AML-193 (cell line): ENCODE measurements around the gene WNK2.
"Not testable (repeated sequence)": the region's sequence is repeated elsewhere in the genome, so short reads cannot be mapped to it uniquely, and the experiment has no call there.

ENCODE experiments used
- DNase-seq, 2 experiments: peaks; one replicate each; lab custom pipeline; 2025; lab: John Stamatoyannopoulos, UW

The WNK2 gene

DNA sequence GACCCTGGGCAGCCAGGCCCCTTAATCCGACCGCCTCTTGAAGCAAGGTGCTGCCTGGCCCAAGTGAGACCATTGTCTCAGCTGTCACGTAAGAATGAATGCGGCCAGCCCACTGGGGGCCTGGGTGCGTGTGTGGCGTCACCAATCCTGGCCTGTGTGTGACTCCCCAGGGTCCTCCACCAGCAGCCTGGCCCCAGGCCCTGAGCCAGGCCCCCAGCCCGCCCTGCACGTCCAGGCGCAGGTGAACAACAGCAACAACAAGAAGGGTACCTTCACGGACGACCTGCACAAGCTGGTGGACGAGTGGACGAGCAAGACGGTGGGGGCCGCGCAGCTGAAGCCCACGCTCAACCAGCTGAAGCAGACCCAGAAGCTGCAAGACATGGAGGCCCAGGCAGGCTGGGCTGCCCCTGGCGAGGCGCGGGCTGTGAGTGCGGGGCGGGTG lies 124.2 kb downstream of the WNK2 start:
- no peak for DNase-seq

DNA sequence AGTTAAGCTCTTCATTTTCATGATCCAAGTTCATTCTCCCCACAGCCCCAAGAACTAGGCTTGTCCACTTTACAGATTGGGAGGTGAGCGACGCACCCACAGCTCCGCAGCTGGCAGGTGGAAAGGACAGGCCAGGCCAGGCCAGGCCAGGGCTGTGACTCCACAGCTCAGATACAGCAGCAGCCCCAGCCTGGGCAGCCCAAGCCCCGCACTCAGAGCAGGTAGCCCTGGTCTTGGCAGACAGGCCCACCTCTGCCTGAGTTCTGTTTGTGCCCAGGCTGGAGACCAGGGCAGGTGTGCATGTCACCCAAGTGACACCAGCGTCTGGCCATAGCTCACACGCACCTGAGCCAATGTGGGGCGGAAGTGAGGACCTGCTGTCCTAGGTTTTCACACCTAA lies 124.7 kb downstream of the WNK2 start:
- DNase-seq, result no peak

DNA sequence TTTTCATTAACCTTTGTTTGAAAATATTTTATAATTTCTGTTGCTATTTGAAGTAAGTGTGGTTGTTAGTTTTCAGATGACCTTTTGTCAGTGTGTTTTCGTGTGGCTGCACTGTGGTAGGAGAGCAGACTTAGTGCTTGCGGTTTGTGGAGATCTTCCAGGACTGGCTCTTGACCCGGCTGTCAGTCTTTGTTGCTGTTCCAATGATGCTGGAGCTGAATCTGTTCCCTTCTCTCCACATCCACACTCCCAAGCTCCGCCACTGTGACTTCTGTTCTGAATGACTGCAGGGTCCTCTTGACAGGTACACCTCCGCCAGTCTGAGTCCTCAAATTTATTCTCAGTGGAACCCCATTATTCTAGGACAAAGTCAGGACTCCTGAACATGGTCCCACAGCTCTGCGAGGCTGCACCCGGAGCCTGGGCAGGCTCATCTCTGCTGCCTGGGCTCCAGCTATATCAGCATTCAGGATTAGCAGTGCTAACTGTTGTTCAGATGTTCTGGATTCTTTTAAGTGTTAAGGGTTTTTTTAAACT lies 126.0 kb downstream of the WNK2 start:
- no peak for DNase-seq

DNA sequence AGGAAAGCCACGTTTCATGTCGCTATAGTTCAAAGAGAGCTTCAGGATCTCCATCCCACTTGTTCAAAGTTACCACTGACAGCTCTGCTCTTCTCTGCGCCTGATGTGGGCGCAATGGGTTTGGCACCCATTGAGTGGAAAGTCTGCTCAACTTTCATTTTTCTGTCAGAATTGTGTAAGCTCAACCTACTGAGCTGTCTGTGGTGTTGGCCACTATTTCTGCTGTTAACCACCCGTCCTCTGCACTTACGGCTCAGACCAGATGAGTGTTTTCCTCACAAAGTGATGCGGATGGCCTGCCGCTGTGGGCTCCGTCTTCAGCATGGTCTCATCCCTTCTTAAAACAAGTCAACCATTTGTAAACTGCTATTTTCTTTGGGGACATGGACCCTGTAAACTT lies 131.2 kb downstream of the WNK2 start:
- DNase-seq, result no peak

DNA sequence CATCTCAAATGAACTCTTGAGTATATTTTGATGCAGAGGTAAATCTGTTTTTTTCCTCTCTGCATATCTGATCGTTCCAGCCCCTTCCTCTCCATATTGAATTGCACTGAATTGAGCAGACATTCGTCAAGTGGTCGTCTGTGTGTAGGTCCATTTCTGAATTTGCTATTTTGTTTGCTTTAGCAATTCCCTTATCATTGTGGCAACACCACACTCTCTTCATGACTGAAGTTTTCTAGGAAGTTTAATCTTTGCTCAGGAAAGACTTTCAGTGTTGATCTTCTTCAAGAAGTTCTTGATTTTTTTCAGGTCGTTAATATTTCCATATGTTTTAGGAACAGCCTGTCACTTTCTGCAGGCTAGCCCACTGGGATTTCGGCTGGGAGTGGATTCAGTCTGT lies 132.0 kb downstream of the WNK2 start:
- DNase-seq, result no peak

DNA sequence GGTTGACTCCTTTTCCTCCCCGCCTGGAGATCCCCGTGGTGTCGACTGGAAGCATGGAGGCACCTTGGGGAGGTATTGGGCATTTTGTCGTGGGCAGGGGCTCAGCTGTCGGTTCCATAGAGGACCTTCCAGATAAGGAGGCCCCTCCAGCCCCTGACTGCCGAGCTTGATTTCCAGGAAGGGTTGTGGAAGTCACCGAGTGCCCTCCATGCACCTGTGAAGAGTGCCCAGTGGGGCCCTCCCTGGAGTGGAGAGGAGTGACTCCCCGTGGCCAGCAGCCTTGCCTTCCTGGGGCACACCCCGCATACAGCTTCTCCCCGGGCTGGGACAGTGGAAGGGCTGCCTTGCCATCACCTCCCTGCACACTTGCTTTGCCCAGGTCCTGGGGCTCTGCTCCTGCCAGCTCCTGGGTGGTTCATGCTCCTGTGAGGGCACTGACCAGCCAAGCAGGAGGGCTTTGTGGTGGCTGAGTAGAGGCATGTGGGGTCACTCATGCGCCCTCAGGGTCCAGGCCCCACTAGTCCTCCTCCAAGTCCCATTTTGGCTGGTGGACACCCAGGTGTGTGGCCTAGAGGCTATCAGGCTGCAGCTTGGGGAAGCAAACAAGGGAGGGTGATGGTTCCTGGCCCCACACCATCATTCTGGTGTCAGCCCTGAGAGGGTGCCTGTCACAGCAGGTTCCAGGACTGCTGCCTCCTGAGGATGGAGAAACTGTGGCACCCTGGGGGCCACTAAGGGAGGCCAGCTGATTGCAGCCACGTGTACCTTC lies 133.0 kb downstream of the WNK2 start:
- no peak for DNase-seq

DNA sequence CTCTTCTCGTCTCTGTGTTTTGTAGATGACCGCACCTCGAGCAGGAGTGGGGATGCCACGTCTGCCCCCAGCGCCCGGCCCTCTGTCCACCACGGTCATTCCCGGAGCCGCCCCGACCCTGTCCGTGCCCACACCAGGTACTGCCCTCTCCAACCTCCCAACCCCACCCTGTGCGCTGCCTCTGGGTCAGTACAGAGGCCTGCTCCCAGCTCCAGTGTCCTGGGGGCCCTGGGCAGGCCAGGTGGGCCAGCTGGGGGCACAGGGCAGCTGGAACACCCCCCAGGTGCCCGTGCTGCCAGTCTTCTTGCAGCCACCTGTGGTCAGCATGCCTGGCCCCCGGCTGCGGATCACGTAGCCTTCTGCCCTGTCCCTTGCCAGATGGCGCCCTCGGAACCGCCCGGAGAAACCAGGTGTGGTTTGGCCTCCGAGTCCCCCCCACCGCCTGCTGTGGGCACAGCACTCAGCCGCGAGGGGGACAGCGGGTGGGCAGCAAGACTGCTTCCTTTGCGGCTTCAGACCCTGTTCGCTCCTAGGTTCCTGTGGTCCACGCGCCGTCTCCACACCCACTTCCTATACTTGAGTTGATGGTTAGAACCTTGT lies 133.7 kb downstream of the WNK2 start:
- DNase-seq, result no peak

DNA sequence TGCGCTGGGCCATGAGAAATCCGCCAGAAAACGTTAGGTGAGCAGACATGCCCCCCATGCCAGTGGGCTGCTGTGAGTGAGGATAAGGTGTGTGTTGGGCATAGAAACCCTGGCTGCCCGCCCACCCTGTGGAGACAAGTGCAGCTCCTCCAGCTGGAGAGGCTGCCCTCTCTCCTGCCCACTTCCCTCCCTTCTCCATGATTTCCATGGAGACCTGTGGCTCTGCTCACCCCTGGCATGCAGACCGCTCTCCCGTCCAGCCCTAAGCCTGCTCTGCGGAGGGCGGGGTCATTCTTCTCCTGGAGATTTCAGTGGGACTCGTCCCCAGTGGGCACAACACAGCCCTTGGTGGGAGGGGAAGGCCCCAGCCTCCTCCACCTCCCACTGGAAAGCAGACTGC lies 134.5 kb downstream of the WNK2 start:
- no peak for DNase-seq

DNA sequence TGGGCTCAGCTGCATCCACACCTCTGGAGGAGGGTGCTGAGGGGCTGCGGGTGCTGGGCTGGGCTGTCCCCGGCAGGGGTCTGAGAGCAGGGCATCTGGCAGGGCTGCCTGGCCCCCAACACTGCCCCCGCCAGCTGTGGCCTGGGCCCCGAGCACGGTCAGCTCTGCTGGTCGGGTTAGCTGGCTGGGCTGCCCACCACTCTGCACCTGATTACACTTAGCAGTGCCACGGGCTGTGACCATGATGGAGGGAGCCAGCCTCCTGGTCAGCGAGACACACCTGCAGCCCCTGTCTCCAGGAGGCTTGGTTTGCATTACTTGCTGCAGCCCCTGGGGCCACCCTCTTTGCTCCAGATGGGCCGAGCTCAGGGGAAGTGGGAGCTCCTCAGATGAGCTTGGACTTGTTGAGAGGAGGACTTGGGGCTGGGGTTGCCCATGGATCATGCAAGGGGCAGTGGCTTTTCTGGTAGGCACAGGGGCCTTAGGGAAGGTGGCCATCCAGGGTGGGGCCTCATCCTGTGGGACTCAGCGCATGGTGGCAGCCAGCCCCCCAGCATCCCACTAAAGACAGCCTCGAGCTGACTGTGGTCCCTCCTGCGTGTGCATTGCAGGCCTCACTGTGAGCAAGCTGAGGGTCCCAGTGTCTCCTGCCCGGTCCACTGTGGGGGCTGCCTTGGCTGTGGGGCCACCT lies 135.5 kb downstream of the WNK2 start:
- DNase-seq, result no peak

DNA sequence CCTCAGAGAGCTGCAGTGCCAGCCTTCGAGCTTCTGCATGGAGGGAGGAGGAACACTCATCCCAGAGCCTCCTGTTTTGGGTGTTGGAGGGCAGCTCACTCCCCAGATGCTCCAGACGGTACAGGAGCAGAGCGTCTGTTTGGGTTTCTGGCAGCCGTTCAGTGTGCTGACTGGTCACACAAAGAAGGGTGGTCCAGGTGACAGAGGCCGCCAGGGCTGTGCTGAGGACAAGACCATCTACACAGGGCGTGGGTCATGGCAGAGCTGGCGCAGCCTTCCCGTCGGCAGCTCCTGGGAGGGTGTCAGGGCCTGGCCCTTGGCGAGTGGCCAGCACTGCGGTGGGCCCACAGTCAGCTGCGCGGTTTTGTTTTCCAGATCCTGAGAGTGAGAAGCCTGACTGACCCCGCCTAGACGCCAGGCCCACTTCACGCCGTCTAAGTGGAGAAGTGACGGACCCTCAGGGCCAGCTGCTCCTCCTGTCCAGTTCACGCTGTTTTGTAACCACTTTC lies 136.1 kb downstream of the WNK2 start:
- no peak for DNase-seq

DNA sequence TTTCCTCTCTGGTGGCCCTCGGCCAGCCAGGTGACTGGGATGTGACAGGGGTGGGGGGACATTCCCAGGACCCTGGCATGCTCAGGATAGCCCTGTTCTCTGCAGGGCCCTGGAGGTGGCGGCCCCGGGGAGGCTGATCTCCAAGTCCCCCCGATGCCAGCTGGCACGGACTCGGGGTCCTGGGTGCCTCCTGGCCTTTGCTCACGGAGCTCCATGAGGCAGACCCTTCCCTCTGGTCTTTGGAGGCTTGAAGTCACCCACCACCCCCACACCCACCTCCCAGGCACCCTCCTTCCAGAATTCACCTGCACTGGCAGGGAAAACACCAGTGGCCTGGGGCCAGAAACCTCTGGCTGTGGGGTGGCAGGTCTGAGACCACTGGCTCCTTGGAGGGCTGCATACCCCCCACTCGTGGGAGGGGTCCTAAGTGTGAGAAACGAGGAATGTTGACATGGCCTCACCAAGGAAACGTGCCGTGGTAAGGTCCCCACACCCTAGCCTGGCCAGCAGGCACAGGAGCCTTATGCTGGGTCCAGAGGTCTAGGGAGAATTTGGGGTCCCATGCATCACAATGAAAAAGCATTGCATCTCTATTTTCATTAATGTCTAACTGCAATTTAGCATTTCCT lies 136.8 kb downstream of the WNK2 start:
- no peak for DNase-seq

DNA sequence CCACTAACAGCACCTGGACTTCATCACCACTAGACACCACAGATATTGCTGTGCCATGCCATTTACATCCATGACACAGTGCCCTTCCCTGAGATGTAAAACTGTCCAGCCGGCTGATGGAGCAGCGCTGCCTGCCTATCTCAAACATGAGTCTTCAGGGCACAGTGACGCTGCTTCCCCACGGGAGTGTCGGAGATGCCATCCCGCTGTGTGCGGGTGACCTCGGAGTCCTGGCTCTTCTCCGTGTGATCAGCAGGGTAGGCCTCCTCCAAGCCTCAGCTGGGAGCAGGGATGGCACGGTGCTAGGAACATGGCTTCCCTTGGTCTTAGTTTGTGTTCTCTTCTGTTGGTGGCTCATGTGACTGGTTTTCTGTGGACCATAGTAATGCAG lies 137.3 kb downstream of the WNK2 start:
- no peak for DNase-seq

DNA sequence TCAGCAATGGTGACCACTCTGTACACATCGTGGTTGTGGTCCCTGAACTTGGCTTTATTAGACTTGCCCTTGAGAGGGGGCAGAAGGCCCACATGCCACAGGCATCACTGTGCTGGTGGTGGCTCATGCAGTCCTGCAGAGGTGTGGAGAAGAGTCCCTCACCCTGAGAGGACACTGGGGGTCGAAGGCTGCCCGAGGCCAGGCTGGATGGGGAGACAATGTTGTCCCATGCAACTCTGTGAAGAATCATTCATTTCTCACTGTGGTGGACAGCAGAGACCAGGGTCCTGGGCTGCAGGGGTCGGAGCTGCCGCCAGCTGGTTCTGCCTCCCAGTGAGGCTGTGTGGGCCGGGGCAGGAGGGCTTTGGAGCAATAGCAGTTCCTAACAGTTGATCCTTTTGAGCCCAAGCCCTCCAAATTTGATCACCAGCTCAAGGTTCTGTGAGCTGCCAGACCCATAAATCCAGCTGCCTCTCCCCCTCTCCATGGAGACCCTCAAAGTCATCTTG lies 139.6 kb downstream of the WNK2 start:
- DNase-seq, result not testable (repeated sequence)

DNA sequence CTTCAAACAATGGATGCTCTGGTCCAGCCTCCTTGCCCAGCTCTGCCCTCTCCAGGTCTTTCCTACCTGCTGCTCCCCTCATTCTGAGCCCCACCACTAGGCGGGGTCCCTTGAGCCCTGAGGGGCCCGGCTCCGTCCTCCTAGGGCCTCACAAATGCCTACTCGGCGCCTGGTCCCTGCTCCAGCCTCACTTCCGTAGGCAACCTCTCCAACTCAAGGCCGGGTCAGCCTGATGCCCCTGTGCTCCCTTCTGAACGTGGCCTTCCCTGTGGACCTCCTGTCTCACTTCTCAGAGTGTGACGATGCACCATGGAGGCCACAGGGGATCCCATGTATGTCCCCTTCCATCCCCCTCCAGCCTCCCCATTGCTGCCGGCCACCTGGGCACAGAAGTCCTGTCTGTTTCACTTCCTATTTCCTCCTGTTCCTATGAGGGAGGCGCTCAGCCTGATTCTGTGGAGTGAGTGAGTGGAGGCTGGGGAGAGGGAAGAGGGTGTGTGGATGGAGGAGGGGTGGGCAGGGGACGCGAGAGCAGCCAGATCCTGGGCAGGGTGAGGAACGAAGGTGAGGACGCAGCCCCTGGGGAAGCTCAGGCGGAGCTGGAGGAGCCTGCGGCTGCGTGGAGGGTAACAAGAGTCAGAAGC lies 140.4 kb downstream of the WNK2 start:
- no peak for DNase-seq

DNA sequence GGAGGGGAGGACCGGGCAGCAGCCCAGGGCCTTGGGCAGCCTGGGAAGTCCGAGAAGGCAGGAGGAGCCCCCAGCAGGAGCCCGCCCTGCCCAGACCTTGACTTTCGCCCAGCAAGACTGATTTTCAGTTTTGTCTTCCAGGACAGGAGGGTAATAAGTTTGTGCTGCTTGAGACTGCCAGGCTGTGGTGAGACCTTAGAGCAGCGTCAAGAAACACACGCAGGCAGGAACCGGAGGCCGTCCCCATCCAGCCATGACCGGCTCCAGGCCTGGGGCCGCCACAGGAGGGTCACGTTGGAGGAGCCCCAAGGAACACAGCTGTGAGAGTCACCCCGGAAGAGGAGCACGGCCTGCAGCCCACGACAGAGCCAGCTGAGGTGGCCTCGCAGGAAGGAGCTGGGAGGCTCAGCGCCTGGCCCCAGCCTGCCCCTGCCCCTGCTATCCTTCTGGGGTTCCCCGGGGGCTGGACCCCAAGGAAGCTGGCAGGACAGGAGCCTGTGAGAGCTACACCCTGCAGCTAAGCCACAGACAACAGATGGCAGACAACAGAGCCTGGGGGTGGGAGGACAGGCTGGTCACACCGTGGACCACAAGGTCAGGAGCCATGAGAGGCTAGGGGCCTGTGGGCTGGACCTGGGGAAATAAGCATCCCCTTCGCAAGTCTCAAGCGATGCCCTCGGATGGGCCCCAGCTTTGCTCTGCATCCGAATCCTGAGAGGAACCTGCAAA lies 141.5 kb downstream of the WNK2 start:
- DNase-seq, result no peak

DNA sequence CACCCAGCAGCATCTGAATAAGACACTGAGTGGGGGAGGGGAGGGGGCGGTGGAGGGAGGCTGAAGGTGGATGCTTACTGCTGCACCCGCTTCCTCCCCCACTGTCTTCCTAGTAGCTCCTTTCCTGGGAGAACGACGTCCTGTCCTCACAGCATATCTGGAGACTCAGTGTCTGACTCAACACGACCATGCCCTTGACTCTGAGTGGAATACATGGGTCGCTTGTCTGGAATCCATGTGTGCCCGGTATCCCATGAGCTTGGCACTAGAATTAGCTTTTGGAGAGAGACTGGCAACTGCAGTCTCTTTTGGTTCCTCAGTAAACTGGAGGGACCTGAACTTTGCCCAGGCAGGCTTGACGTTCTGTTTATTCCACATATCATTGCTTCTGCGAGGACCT lies 142.1 kb downstream of the WNK2 start:
- no peak for DNase-seq

DNA sequence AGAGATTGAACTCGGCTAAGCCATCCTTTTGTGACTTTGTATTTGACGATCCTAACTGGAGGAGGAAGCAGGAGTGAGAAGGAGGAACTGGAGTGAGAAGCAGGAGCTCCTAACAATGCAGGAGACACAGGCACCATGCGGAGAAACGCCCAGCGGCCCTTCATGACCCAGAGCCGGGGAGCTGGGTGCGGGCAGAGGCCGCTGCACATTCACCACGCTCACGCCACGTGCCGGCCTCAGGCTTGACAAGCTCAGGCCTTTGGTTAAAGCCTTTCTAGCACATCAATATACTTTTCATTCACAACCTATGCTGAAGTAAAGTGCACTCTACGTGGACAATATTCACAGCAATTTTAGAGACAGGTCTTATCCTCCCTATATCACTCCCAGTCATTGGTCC lies 142.7 kb downstream of the WNK2 start:
- DNase-seq, result no peak

DNA sequence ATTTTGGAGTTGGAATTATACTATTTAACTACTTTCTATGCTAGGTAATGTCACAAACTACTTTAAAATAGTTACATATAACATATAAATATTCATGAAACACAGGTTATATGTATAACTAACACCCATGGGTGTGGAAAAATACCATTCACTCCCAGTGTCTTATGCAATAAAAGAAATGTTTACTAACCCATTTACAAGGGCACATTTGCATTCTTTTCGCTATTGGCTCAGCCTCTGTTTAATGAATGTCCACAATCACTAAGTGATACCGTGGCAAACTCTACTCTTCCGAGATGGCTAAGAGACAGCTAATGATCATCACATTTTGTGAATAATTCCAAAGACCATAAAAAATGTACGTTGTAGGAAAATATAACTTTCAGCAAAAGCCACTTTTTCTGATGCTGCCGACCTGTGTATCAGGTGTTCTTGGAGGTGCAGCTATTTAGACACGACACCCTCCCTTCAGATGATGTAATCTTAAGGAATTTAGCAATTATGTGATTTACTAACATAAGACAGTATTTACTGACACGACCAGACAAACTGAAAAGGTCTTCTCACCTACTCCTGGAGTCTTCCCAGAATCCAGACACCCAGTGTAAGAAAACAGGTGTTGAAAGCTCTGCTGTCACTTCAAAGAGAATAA lies 145.8 kb downstream of the WNK2 start:
- no peak for DNase-seq

DNA sequence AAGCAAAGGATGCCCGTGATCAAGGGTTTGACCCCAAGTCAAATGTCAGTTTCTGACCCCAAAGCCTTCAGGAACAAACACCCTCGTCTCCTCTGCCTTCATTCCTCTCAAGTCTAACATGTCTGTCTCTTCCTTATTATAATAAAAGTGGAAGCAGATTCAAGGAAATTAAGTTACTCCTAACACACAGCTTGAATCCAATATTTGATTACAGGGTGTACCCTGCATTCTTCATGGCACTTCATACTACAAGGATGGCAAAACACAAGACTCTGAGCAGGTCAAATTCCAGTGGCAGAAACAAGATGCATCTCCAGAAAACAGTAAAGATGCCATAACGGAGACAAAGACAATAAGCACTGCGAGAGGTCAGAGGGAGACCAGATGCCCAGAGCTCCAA lies 148.4 kb downstream of the WNK2 start:
- no peak for DNase-seq

DNA sequence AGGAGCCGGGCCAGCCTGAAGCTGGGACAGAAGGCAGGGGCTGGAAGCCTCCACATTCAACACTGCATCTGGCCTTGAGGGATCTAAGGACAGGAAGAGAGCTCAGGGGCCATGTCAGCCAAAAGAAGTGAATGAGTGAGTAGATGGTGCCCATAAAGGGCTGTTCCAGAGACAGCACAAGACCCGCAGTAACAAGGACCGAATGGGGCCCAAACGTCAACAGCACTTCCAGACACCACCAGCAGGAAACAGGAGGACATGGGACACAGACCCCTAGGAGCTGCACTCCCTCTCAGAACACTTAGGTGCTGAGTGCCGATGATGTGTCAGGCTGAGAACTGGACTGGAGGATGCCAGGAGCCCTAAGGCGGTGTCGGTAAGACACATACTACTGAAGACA lies 152.8 kb downstream of the WNK2 start:
- DNase-seq, result no peak
